Cardiac ventricle fibroblast (primary cell): ENCODE measurements around the gene ADCYAP1. TPM values are rescaled to one million over a fixed set of nuclear protein-coding genes. Genes with fewer than 3 reads are reported as not detected.

Source experiments
- total RNA-seq: library from RNA; depleted of rRNA; stranded (reverse); fragments of >200 nt; gene quantifications from 2 replicates; pipeline ENCODE4 v1.2.3, GENCODE V29; 2015

ADCYAP1 gene
- total RNA-seq = 1.7 TPM in 1 of 2 replicates, not detected in the other

DNA sequence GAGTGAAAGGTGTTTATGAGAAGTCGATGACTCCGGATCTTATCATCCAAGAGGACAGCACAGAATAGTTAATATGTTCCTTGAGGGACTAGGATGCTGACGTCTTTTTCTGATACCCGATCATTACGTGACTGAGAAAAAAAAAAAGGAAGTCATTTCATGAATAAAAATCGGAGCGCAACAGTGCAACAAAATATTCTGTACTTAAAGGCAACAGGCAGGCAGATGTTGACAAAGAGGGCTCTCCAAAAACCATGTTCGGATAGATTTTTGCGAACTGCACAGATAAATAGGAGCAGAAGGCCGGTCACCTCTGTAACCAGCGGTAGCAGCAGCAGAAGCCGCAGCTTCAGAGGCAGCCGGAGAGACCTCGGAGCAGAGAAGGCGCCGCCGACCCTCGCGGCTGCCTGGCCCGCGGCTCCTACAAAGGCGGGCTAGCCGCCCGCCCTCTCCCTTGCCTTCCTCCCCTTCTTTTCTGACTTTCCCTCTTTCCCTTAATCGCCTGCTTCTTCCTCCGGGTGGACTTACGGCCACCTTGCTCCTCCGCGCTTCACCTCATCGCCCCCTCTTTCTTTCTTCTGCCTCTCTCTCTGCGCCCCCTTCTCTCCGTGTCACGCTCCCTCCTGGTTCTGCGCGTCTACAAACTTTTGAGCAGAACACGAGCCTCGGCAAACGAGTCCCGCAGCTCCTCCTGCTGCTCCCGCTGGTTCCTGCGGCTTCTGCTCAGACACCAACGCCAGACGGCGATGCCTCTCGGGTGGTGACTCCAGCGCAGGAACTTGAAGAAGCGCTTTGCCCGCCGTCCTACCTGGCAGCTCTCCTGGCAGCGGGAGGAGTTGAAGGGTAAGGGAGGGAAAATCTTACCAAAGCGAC, at the start of gene ADCYAP1:
TSS of gene ADCYAP1 (plus strand) at position 654 of the 873 bp plus-strand sequence. CDS start 516 bp downstream, outside the sequence.

Other genes starting within 250 kb of the ADCYAP1 start
- 13.7 and 17.6 TPM in 2 replicates for gene TYMS, start 247.2 kb upstream of the ADCYAP1 start, total RNA-seq
- 8.7 and 27.9 TPM in 2 replicates for gene ENOSF1, start 192.2 kb upstream of the ADCYAP1 start, total RNA-seq
- 69.4 and 80.2 TPM in 2 replicates for gene YES1, start 92.6 kb upstream of the ADCYAP1 start, total RNA-seq